SU-DHL-6 (cell line): ENCODE data around the gene OR2S2.
"Not testable (repeated sequence)": the region's sequence is repeated elsewhere in the genome, so short reads cannot be mapped to it uniquely, and the experiment has no call there.

Experiments
- H2AFZ ChIP-seq: fragments of 200-600 bp; sonication (generic); 2 replicates; pipeline ENCODE4 v1.6.1; 2014; ENCODE audit warnings: low read depth, mild to moderate bottlenecking, moderate library complexity, mixed read lengths, antibody characterized with exemption, low read length; ENCODE audit not compliant: severe bottlenecking
- H3F3A ChIP-seq: fragments of 200-600 bp; shearing (Covaris generic); 2 replicates; pipeline ENCODE4 v1.6.0; 2016; ENCODE audit warnings: antibody characterized with exemption, mild to moderate bottlenecking; ENCODE audit not compliant: insufficient read depth
- H3K27ac ChIP-seq: fragments of 200-600 bp; sonication (generic); 2 replicates; pipeline ENCODE4 v1.5.1; 2016; ENCODE audit warnings: low read depth, mild to moderate bottlenecking, low read length, moderate library complexity, mixed read lengths
- H3K27me3 ChIP-seq: fragments of 200-600 bp; sonication (generic), shearing (Covaris generic); 2 replicates; pipeline ENCODE4 v1.6.0; 2014; ENCODE audit warnings: mild to moderate bottlenecking, low read length
- H3K36me3 ChIP-seq: fragments of 200-600 bp; sonication (generic); 2 replicates; pipeline ENCODE4 v1.6.1; 2014; ENCODE audit warnings: mild to moderate bottlenecking, low read length, mixed read lengths
- H3K4me2 ChIP-seq: fragments of 300-600, 200-600 bp; shearing (Covaris generic), sonication (generic); 2 replicates; pipeline ENCODE4 v1.6.0; 2014; ENCODE audit warnings: low read length, low read depth, mild to moderate bottlenecking; ENCODE audit not compliant: poor library complexity, severe bottlenecking
- H3K4me3 ChIP-seq: fragments of 200-600 bp; sonication (generic); 2 replicates; pipeline ENCODE4 v1.5.1; 2014; ENCODE audit warnings: antibody characterized with exemption, low read length, mild to moderate bottlenecking, mixed read lengths; ENCODE audit not compliant: insufficient read depth, poor library complexity, severe bottlenecking
- H3K79me2 ChIP-seq: fragments of 200-600 bp; sonication (generic); 2 replicates; pipeline ENCODE4 v1.6.1; 2014; ENCODE audit warnings: mild to moderate bottlenecking, low read length, moderate library complexity; ENCODE audit not compliant: insufficient read depth
- H3K9ac ChIP-seq: fragments of 200-600 bp; sonication (generic); 2 replicates; pipeline ENCODE4 v1.7.0; 2014; ENCODE audit warnings: mild to moderate bottlenecking, low read length
- H3K9me2 ChIP-seq: fragments of 200-600 bp; sonication (generic); replicated peaks from 2 replicates; pipeline ENCODE4 v1.6.1; 2014; ENCODE audit warnings: low read length; ENCODE audit not compliant: insufficient read depth
- H3K9me3 ChIP-seq: fragments of 200-600 bp; sonication (generic); 2 replicates; pipeline ENCODE4 v1.6.1; 2014; ENCODE audit warnings: low read length, mixed read lengths; ENCODE audit not compliant: insufficient read depth
- H4K20me1 ChIP-seq: fragments of 200-600 bp; sonication (generic); 2 replicates; pipeline ENCODE4 v1.6.1; 2014; ENCODE audit warnings: low read depth, mild to moderate bottlenecking, antibody characterized with exemption, low read length, moderate library complexity, mixed read lengths
- CTCF ChIP-seq: fragments of 200-600 bp; sonication (generic); IDR thresholded peaks from one replicate; pipeline ENCODE4 v1.5.1; 2017; ENCODE audit warnings: antibody characterized with exemption, mild to moderate bottlenecking, low read length, moderate library complexity; ENCODE audit not compliant: insufficient read depth, poor library complexity, severe bottlenecking
- EZH2phosphoT487 ChIP-seq: fragments of 200-600 bp; sonication (generic), shearing (Covaris generic); conservative IDR thresholded peaks from 2 replicates; pipeline ENCODE4 v1.6.1; 2018; ENCODE audit warnings: mild to moderate bottlenecking, antibody characterized with exemption, low read length, moderate library complexity, mixed read lengths

Gene OR2S2

GRCh38 chr9:35937227-35937626 lies 20.7 kb downstream of the OR2S2 start:
- H4K20me1 ChIP-seq, result no peaks in the 10 kb centered on the region
- no peak for TF ChIP-seq CTCF
- H2AFZ ChIP-seq, result no peak overlapping the region
- H3K27ac ChIP-seq, result no peak overlapping the region
- no peaks in the 10 kb centered on the region for H3K9me2 ChIP-seq
- H3K36me3 ChIP-seq, result no peaks in the 10 kb centered on the region
- no peak overlapping the region for H3K4me3 ChIP-seq
- H3K9ac ChIP-seq, result no peak overlapping the region
- no peaks in the 10 kb centered on the region for H3K9me3 ChIP-seq
- no peaks in the 10 kb centered on the region for H3F3A ChIP-seq
- H3K27me3 ChIP-seq, result no peaks in the 10 kb centered on the region
- H3K4me2 ChIP-seq, result no peak overlapping the region
- H3K79me2 ChIP-seq, result no peaks in the 10 kb centered on the region

- no peak for TF ChIP-seq CTCF
- no peak for TF ChIP-seq EZH2phosphoT487
- Histone ChIP-seq H3K4me2 (no peak overlapping the region), H4K20me1 (no peaks in the 10 kb centered on the region), H3K4me3 (no peak overlapping the region), H3K9me3 (no peaks in the 10 kb centered on the region), H3K27me3 (no peaks in the 10 kb centered on the region), H3F3A (no peaks in the 10 kb centered on the region), H3K79me2 (no peaks in the 10 kb centered on the region), H3K9ac (no peak overlapping the region), H3K27ac (no peak overlapping the region), H2AFZ (no peak overlapping the region), H3K36me3 (no peaks in the 10 kb centered on the region), H3K9me2 (no peaks in the 10 kb centered on the region)
Measured at GRCh38 chr9:35935755-35936509, 22.0 kb downstream of the OR2S2 start.

DNA sequence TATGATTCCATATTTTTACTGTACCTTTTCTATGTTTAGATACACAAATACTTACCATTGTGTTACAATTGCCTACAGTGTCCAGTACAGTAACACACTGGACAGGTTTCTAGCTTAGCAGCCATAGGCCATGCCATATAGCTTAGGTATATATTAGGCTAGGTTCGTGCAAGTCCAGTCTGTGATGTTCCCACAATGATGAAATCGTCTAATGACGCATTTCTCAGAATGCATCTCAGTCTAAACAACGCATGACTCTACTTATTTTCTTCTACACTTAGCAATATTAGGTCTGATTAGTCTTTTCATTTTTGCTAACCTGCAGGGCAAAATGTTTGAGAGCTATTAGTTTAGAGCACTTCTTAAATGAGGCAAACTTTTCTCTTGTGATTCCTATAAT lies 22.7 kb downstream of the OR2S2 start:
- Histone ChIP-seq H2AFZ (no peak overlapping the region), H3K9me3 (no peaks in the 10 kb centered on the region), H3K4me3 (no peak overlapping the region), H3K27me3 (no peaks in the 10 kb centered on the region), H3K4me2 (no peak overlapping the region), H4K20me1 (no peaks in the 10 kb centered on the region), H3K27ac (no peak overlapping the region), H3K9me2 (no peaks in the 10 kb centered on the region), H3F3A (no peaks in the 10 kb centered on the region), H3K79me2 (no peaks in the 10 kb centered on the region), H3K36me3 (no peaks in the 10 kb centered on the region), H3K9ac (no peak overlapping the region)
- TF ChIP-seq EZH2phosphoT487 (no peak), CTCF (no peak)

DNA sequence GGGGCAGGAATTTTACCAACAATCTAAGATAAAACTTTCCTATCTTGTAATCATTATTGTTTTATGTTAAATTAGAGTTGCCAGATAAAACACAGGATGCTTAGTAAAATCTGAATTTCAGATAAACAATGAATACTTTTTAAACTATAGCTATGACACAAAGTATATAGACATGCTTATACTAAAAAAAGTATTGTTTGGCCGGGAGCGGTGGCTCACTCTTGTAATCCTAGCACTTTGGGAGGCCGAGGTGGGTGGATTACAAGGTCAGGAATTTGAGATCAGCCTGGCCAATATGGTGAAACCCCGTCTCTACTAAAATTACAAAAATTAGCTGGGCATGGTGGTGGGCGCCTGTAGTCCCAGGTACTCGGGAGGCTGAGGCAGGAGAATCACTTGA lies 23.9 kb downstream of the OR2S2 start:
- H3K79me2 ChIP-seq, H3K4me3 ChIP-seq, H2AFZ ChIP-seq, H3K9me2 ChIP-seq, H4K20me1 ChIP-seq, H3K4me2 ChIP-seq, H3K9ac ChIP-seq, H3K27me3 ChIP-seq, H3K27ac ChIP-seq, H3K9me3 ChIP-seq, H3K36me3 ChIP-seq, H3F3A ChIP-seq: not testable (repeated sequence)
